NOMO-1 (cell line): ENCODE results near the gene HES4.

Experiments
- DNase-seq, 2 experiments: peaks; one replicate each; lab custom pipeline; 2025; ENCODE audit not compliant: unreplicated experiment in 2 of 2; lab: John Stamatoyannopoulos, UW

Gene HES4

DNA sequence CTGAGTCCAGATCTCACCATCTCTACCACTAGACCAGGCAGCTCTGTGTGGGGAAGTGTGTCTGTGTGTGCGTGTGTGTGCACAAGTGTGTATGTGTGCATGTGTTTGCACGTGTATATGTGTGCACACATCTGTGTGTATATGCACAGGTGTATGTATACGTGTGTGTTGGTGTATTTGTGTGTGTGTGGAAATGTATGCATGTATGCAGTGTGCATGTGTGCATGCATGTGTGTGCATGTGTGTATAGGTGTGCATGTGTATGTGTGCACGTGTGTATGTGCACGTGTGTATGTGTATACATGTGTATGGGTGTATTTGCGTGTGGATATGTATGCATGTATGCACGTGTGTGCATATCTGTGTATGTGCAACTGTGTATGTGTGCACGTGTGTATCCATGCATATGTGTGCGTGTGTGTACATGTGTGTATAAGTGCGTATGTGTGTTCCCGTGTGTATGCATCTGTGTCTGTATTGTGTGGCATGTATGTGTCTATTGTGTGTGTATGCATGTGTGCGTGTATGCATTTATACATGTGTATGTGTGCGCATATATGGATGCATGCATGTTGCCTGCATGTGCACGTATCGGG, 30.5 kb downstream of the HES4 start:
- DNase-seq: no peak

DNA sequence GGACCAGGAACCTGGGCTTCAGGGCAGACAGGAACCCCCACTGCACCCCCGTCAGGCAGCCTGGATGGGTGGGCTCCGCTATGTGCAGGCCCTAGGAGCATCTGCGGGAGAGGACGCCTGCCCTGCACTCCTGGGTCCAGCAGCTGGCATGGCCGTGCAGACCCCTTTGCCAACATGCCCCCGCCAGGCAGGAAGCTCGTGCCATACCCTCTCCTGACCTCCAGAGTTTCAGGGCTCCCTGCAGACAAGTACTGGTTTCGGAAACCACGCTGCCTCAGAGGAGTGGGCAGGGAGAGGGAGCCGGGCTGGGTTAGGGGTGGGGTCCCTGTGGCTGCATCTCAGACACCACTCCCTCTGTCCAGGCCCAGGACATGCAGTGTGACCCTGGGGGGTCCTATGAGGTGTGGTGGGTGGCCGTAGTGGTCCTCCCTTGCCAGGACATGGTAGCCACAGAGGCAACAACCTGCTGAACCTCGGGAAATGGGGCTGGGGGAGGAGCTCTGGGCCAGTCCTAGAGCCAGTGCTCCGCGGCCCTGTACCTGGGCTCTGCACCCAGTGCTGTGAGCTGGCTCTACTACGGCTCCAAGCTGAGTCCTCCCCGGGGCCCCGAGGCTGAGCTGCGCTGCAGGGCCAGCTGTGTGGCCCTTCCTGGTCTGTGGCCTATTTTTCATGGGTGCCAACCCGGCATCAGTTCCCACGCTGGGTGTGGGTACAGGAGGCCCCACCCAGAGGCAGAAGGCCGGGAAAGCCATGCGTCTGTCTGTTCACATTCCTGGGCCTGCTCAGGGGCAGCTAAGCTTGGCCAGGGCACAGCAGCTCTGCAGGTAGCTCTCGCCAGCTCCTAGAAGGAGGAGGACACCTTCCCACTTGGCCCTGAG, 32.2 kb downstream of the HES4 start:
- DNase-seq: no peak

DNA sequence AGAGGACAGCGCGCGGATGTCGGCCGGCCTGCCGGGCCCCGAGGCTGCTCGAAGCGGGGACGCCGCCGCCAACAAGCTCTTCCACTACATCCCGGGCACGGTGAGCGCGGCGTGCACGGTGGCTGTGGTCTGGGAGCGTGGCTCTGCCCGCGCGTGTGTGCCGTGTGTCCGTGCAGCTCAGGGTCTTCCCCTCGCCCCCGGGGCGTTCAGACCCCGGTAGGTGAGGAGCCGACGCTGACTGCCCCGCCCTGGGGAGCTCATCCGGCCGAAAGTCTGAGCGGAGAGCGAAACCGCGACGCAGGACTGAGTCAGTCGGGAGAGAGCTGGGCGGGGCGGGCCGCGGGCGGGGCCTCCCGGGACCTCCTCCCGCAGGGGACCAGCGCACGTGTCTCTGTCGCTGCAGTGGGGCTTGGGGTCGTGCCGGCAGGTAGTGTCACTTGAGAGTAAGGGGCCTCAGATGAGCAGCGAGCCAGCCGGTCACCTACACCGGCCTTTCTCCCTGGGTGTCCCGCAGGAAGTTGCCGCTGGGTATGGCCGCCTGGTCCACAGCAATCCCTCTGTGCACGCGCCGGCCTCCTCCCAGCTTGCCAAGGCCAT, 33.1 kb downstream of the HES4 start:
- peak; percentile 46 to 58 for DNase-seq

DNA sequence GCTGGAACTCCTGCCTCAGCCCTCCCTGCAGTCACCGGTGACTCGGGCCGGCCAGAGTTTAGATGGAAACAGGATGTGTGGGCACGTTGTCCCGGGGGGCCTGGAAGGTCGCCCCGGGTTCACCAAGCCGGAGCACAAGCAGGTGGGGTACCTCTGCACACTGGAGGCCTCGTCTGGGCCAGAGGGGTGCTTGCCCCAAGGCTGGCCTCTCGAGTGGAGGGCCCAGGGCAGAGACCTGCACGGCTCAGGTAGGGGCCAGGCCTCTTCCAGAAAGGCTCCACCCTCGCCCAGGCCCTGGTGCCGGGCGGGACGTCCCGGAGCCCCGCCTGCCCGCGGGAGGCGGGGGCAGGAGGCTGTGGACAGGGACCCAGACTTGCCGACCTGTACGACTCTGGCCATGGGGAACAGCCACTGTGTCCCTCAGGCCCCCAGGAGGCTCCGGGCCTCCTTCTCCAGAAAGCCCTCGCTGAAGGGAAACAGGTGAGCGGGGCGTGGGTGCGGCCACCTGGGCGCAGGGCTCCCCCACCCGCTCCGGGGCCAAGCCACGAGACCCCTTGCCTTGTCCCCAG, 33.7 kb downstream of the HES4 start, which contains the start of gene PLEKHN1:
PLEKHN1 (plus strand) TSS at position 348 of the 569 bp plus-strand sequence; CDS start at position 398, 50 bp downstream.
- no peak for DNase-seq

DNA sequence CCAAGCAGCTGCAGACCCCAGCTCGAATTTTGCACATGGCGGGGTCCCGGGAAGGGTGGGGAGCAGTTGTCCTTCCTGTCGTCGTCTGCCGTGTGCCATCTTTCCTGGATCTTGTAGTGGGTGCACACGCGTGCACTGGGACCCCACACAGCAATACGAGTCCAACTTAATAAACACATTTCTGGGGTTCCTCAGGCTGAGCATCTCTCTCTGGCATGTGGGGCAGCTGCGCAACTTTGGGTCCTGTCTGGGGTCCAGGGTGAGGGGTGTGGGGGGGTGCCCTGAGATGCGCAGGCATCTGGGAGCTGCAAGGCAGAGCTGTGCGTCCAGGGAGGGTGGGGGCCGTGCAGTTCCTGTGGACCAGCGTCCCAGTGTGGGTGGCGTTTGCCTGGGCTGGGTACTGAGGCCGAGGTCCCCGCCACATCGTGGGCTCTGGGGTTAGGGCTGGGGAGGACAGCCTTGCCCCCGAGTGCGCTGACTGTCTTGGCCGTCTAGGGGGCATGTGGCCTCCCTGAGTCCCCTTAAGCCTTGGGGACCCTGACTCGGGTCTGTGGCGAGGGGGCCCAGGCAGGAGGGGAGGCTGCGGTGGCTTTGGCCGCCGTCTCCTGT, 34.3 kb downstream of the HES4 start:
- DNase-seq: no peak

DNA sequence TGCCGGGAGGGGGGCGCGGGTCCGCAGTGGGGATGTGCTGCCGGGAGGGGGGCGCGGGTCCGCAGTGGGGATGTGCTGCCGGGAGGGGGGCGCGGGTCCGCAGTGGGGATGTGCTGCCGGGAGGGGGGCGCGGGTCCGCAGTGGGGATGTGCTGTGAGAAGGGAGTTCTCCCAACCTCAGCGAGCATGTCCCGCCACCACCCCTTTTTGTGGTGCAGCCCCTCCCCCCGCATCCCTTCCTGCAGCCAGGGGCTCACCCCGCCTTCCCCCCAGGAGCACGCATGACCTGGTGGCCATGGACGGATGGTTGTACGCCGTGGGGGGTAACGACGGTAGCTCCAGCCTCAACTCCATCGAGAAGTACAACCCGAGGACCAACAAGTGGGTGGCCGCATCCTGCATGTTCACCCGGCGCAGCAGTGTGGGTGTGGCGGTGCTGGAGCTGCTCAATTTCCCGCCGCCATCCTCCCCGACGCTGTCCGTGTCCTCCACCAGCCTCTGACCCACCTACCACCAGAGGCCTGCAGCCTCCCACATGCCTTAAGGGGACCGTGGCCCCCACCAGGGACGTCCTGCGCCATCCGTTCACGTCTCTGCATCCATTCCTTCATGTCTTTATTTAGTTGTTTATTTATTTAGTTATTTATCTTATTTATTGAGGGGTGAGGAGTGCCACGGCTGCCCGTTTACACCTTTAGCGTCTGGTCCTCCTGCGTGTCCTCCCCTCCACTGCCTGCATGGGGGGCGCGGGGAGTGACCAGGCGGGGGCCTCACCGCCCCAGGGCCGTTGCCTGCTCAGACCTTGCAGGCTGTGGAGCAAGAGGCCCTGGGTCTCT, 35.0 kb downstream of the HES4 start:
- DNase-seq: no peak

DNA sequence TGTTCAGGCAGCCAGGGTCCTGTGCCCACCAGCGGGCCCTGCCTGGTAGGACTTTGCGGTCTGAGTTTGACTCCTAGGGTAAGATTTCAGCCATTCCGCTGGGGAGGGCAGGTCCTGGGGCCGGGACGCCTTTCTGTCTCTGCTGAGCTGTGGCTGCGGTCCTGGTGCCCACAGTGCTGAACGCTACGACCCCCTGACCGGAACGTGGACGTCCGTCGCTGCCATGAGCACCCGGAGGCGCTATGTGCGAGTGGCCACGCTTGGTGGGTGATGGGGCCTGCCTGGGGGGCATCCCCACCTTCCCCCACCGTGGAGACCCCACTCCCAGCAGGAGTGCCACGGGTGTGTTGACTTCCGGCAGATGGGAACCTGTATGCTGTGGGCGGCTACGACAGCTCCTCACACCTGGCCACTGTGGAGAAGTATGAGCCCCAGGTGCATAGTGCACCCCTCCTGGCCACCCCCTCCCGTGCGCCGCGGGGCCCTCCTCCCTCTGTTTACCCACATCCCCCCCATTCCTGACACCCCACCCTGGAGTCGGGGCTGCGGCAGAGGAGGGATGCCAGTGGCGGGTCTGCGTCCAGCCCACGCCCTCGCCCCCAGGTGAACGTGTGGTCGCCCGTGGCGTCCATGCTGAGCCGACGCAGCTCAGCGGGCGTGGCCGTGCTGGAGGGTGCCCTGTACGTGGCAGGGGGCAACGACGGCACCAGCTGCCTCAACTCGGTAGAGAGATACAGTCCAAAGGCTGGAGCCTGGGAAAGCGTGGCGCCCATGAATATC, 36.0 kb downstream of the HES4 start:
- no peak for DNase-seq

DNA sequence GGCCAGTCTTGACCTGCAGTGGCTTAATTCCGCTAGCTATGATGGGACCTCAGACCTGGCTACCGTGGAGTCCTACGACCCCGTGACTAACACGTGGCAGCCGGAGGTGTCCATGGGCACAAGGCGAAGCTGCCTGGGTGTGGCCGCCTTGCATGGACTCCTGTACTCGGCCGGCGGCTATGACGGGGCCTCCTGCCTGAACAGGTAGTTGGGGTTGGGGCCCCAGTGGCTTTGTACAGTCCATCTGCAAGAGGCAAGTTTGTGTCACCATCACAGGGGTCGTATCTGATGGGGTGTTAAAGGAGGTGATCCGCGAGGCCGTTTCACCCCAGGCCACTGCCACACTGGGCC, 36.6 kb downstream of the HES4 start:
- no peak for DNase-seq

DNA sequence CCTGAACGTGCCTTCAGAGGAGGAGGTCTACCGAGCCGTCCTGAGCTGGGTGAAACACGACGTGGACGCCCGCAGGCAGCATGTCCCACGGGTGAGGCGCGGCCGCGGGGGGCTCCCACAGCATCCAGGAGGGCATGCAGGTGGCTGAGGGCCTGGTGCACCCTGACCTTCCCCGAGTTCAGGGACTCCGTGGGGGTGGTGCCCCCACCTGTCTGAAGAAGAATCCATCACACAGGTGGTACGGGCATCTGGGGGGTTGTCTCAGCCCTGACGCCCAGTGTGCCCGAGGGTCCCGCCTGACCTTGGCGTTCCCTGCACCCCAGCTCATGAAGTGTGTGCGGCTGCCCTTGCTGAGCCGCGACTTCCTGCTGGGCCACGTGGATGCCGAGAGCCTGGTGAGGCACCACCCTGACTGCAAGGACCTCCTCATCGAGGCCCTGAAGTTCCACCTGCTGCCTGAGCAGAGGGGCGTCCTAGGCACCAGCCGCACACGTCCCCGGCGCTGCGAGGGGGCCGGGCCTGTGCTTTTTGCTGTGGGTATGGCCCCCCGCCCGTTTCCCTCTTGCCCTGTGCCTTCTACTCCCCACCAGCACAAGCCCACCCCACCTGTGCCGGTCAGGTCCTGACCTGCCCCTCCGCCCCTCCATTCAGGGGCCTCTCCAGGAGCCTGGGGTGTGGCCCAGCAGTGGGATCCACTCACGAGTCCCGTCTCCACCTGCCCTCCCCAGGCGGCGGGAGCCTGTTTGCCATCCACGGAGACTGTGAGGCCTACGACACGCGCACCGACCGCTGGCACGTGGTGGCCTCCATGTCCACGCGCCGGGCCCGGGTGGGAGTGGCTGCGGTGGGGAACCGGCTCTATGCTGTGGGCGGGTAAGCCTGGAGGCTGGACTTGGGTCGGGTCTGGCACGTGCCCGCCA, 37.3 kb downstream of the HES4 start:
- no peak for DNase-seq

DNA sequence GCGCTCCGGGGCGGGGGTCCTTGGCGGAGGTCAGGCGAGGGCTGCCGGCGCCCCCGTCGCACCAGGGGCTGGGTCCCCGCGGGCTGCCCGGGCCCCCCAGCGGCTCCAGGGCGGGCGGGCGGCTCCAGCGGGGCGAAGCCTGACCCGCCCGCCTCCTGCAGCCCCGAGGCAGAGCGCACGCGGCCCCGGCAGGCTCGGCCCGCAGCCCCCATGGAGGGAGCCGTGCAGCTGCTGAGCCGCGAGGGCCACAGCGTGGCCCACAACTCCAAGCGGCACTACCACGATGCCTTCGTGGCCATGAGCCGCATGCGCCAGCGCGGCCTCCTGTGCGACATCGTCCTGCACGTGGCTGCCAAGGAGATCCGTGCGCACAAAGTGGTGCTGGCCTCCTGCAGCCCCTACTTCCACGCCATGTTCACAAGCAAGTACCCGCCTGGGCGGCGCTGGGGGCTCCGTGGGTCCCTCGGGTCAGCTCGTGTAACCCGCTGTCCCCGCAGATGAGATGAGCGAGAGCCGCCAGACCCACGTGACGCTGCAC, 38.7 kb downstream of the HES4 start:
- DNase-seq: no peak

DNA sequence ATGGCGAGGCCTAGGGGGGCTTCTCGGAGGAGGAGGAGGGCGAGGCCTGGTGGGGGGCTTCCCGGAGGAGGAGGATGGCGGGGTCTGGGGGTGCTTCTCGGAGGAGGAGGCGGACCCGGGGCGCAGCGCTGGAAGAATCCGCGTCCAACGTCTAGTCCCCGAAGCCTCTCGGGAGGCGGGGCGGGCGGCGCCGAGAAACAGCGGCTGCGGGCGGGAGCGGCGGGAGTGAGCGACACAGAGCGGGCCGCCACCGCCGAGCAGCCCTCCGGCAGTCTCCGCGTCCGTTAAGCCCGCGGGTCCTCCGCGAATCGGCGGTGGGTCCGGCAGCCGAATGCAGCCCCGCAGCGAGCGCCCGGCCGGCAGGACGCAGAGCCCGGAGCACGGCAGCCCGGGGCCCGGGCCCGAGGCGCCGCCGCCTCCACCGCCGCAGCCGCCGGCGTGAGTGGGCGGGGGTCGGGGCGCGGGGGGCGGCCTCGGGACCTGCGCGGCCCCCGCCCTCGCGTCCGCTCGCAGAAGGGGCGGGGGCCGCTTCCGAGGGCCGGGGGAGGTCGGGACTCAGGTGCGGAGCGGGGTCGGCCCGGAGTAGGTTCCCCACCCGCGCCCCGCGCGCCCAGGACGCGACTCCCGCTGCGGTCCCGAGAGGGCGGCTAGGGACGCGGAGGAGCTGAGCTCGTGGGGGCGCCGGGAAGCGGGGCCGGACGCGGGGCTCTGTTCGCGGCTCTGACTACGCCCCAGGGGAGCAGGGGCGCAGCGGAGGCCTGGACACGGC, 39.4 kb downstream of the HES4 start, which contains the start of gene KLHL17:
KLHL17 (plus strand) TSS at position 222 of the 769 bp plus-strand sequence; CDS start at position 332, 110 bp downstream.
- peak; percentile 59 to 62 for DNase-seq

DNA sequence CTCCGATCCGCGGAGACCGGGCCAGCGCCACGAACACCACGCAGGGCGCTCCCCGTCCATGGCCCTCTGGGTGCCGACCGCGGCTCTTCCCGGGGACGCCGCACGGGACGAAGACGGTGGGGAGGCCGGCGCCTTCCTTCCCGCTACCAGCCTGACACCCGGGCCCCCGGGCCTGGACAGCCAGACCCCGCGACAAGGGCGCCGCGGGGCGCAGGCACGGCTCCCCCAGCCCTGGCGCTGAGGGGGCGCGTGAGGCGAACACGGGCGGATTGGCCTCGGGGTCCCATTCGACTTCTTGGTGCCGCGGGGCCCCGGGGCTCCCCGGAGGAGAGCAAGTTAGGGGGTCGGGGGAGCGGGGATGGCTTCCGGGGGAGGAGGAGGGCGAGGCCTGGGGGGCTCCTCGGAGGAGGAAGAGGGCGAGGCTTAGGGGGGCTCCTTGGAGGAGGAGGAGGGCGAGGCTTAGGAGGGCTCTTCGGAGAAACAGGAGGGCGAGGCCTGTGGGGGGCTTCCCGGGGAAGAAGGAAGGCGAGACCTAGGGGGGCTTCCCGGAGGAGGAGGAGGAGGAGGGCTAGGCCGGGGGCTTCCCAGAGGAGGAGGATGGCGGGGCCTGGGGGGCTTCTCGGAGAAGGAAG, 40.0 kb downstream of the HES4 start:
- no peak for DNase-seq

DNA sequence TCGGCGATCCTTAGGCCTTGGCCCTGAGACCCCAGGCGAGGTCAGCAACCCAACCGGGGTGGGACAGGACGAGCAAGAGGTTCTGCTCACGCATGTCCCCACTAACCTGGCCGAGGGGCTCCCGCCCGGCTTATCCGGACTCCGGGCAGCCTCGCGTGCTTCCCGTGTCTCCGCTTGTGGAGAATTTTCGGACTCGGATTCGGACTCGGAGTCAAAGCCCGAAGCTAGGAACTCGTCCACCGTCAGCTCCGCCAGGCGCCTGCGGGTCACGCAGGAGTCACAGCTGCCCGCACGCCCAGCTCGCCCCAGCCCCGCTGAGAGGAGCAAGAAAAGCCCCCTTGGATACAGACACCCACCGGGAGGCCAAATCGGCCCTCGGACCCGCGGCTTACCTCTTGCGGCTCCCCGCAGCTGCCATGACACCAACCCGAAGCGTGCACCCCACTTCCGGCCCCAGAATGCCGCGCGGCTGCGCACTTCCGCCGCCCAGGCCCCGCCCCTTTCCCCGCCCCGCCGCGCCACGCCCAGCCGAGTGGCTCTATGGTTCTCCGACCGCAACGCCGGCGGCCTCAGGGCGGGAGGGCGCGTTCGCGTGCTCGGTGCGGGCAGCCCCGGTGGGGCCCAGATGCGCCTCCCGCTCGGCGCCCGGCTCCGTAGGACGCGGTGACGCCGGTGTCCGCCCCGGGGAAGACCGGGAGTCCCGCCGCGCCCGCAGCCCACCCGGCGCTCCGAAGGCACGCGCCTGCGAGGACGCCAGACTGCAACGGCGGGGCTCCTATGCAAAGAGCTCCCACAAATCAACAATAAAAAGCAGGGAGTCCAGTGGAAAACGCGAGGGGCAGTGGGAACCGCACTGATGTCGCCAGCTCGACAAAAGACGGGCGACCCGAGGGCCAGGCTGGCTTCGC, 40.8 kb downstream of the HES4 start, which contains the start of gene NOC2L:
NOC2L (minus strand) TSS at position 434 of the 908 bp plus-strand sequence; CDS start at position 418, 16 bp downstream.
- peak; percentile 78 to 87 for DNase-seq

DNA sequence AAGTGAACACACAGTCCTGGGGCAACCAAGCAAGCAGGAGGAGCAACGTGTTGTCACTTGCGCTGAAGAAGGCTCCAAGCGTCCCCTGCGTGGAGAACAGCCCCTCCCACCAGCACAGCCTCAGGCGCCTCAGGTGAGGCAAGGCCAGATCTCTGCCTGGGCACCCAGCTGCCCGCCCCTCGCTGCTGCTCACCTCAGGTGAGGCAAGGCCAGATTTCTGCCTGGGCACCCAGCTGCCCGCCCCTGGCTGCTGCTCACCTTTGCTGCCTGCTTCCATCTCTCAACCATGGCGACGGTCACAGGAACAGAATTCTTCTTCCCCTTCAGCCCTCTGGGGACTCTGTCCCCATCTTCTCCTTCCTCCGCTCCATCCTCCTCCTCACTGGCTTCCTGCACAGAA, 43.3 kb downstream of the HES4 start:
- no peak for DNase-seq

DNA sequence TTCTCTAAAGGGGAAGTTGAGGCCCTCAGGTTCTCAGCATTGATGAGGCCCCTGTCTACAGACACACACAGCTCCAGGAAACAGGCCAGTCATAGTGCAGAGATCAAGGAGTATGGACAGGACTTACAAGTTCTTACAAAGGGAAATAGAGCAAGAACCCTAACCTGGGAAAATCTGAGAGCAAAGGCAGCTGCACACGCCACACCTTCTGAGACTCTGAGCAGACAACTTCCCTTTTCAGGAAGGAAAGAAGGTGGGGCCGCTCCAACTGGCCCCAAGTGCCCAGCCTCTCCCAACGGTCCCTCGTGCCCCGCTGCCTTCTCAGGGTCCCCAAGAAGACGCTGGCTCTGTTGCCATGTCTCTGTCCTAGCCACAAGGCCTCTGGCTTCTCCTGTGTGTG, 44.4 kb downstream of the HES4 start:
- peak; percentile 66 to 82 for DNase-seq

DNA sequence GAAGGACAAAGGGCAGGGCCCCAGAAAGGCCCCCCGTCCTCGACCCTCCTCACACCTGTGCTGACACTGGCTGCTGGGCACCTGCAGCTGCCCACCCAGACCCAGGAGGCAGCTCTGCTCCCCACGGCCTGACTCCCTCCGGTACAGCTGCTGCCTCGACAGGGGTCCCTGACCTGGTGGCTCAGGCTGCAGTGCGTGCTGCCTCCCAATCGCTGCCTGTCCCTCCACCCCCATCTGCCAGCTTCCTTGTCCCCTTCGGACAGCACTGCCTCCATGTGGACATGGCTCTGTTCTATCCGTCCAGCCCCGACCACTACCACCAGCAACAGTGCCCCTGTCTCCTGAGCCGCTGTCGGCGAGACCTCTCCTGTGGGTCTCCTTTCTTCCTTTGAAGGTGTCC, 45.0 kb downstream of the HES4 start:
- no peak for DNase-seq
